Stimulated activated naive CD8-positive, alpha-beta T cell treated with anti-CD3 and anti-CD28 coated beads, Interleukin-15, Interleukin-2, amounts not matched to agents 100 U/mL and 50 U/mL, for 24 hours (primary cell): Measurements from ENCODE around the gene CTSL.
"Not testable (repeated sequence)": the region's sequence is repeated elsewhere in the genome, so short reads cannot be mapped to it uniquely, and the experiment has no call there.

Experiments
- ATAC-seq: fragments of 150-1000 bp; cut with Tn5 transposase; one replicate; pipeline ENCODE4 v1.10.0; 2021
- DNase-seq: peaks from one replicate; pipeline ENCODE4 v3.0.0; 2021

CTSL gene

GRCh38 chr9:87759980-87760379, 34.1 kb downstream of the CTSL start:
- not testable (repeated sequence) for ATAC-seq, DNase-seq

GRCh38 chr9:87760529-87760928, 34.6 kb downstream of the CTSL start:
- ATAC-seq (no peak), DNase-seq (no peak)

GRCh38 chr9:87763286-87763685, 37.4 kb downstream of the CTSL start:
- ATAC-seq (no peak), DNase-seq (no peak)

- ATAC-seq (no peak), DNase-seq (no peak)
These were observed 39.6 kb downstream of the CTSL start for GRCh38 chr9:87765521-87765920.

GRCh38 chr9:87766697-87767096, 40.8 kb downstream of the CTSL start:
- ATAC-seq (no peak), DNase-seq (no peak)

GRCh38 chr9:87770616-87771315, 44.8 kb downstream of the CTSL start:
- ATAC-seq: no peak
- DNase-seq: no peak

GRCh38 chr9:87771316-87772006, 45.5 kb downstream of the CTSL start:
- no peak for ATAC-seq

GRCh38 chr9:87776481-87777379, 50.8 kb downstream of the CTSL start:
- no peak for ATAC-seq
- DNase-seq: no peak

More at GRCh38 chr9:87771316-87772006, 45.5 kb downstream of the CTSL start:
- DNase-seq: no peak

- no peak for ATAC-seq
- DNase-seq: no peak
These were observed 53.1 kb downstream of the CTSL start for GRCh38 chr9:87778996-87779395.
